Activated naive CD4-positive, alpha-beta T cell treated with anti-CD3 and anti-CD28 coated beads, Interleukin-2, amount 50 U/mL, for 16 hours (primary cell): ENCODE data around the gene OLFML2A.
"Not testable (repeated sequence)": the region's sequence is repeated elsewhere in the genome, so short reads cannot be mapped to it uniquely, and the experiment has no call there.

ENCODE experiments used
- DNase-seq: peaks from one replicate; pipeline ENCODE4 v3.0.0-alpha.2; 2020

OLFML2A gene

GRCh38 chr9:124831642-124832364 is 54.9 kb downstream of the OLFML2A start:
- DNase-seq: no peak

GRCh38 chr9:124834591-124834990 is 57.7 kb downstream of the OLFML2A start:
- no peak for DNase-seq

- DNase-seq: no peak
These were observed 58.2 kb downstream of the OLFML2A start for GRCh38 chr9:124835026-124835557.

- DNase-seq: not testable (repeated sequence)
These were observed 61.2 kb downstream of the OLFML2A start for GRCh38 chr9:124838132-124838531.

GRCh38 chr9:124838567-124839275 is 61.8 kb downstream of the OLFML2A start:
- not testable (repeated sequence) for DNase-seq

GRCh38 chr9:124839612-124840299 is 62.8 kb downstream of the OLFML2A start:
- no peak for DNase-seq

- DNase-seq: no peak
These were observed 63.4 kb downstream of the OLFML2A start for GRCh38 chr9:124840300-124840833.

- DNase-seq: no peak
These were observed 64.3 kb downstream of the OLFML2A start for GRCh38 chr9:124841075-124841821.

- DNase-seq: no peak
These were observed 66.6 kb downstream of the OLFML2A start for GRCh38 chr9:124843456-124844034.

- DNase-seq: no peak
These were observed 67.4 kb downstream of the OLFML2A start for GRCh38 chr9:124844291-124844690.

GRCh38 chr9:124846467-124846866 is 69.5 kb downstream of the OLFML2A start:
- not testable (repeated sequence) for DNase-seq

GRCh38 chr9:124846969-124847368 is 70.0 kb downstream of the OLFML2A start:
- no peak for DNase-seq

GRCh38 chr9:124849801-124850200 is 72.9 kb downstream of the OLFML2A start:
- DNase-seq: no peak

GRCh38 chr9:124852121-124852828 is 75.3 kb downstream of the OLFML2A start:
- no peak for DNase-seq

- DNase-seq: peak; percentile 74
These were observed 76.0 kb downstream of the OLFML2A start, which contains the start of gene WDR38 for GRCh38 chr9:124852829-124853531. TSS of gene WDR38 (plus strand) at chr9:124853460. CDS start at chr9:124853532, 72 bp downstream.

- DNase-seq: no peak
These were observed 76.7 kb downstream of the OLFML2A start for GRCh38 chr9:124853605-124854143.

GRCh38 chr9:124854161-124854560 is 77.2 kb downstream of the OLFML2A start:
- DNase-seq: no peak

- DNase-seq: no peak
These were observed 77.9 kb downstream of the OLFML2A start for GRCh38 chr9:124854822-124855221.

- no peak for DNase-seq
These were observed 78.6 kb downstream of the OLFML2A start for GRCh38 chr9:124855566-124855943.
